ENCODE results near the gene HDDC3.
A peak's percentile ranks its signal among the peaks of the same experiment; 100 is the strongest.
"Not testable (repeated sequence)": the region's sequence is repeated elsewhere in the genome, so short reads cannot be mapped to it uniquely, and the experiment has no call there.

The HDDC3 gene

GRCh38 chr15:90933301-90933700, 952 bp upstream of the HDDC3 start:
- in situ Hi-C loops (cut with HindIII; ENCODE audit: low pct_ligation_motif_present, low sequenced_read_pairs): no loop called here
- no peak for DNase-seq
- H3K27me3 ChIP-seq (replicated peaks): no peaks in the 10 kb centered on the region
- H3K27ac ChIP-seq: no peak overlapping the region
- TF ChIP-seq, protein P1, sequence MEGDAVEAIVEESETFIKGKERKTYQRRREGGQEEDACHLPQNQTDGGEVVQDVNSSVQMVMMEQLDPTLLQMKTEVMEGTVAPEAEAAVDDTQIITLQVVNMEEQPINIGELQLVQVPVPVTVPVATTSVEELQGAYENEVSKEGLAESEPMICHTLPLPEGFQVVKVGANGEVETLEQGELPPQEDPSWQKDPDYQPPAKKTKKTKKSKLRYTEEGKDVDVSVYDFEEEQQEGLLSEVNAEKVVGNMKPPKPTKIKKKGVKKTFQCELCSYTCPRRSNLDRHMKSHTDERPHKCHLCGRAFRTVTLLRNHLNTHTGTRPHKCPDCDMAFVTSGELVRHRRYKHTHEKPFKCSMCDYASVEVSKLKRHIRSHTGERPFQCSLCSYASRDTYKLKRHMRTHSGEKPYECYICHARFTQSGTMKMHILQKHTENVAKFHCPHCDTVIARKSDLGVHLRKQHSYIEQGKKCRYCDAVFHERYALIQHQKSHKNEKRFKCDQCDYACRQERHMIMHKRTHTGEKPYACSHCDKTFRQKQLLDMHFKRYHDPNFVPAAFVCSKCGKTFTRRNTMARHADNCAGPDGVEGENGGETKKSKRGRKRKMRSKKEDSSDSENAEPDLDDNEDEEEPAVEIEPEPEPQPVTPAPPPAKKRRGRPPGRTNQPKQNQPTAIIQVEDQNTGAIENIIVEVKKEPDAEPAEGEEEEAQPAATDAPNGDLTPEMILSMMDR (IDR thresholded peaks at IDR 0.05; ENCODE audit: low read depth, low read length, missing control alignments): no peak
- no peak overlapping the region for H3K4me3 ChIP-seq (ENCODE audit: low read depth, low read length)
- peaks cover 4% of the 10 kb centered on the region for H3K36me3 ChIP-seq (replicated peaks)

DNA sequence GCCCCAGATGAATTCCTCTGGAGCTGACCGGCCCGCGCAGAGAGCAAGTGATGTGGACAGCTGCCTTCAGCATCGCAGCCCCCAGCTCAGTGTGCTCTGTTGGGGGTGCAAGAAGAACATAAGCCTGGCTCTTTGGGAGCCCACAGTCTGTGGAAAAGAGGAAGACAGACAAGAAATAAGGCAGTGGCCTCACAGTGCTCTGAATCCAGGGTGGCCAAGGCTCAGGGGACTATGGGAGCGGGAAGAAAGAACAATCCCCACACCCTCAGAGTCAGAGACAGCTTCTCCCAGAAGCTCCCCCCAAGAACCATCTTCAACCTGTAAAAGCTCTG, 277 bp upstream of the HDDC3 start:
- no peak for DNase-seq
- H3K27ac ChIP-seq: no peak overlapping the region
- H3K36me3 ChIP-seq (replicated peaks): peaks cover 2% of the 10 kb centered on the region
- no peaks in the 10 kb centered on the region for H3K27me3 ChIP-seq (replicated peaks)
- in situ Hi-C loops (cut with HindIII; ENCODE audit: low pct_ligation_motif_present, low sequenced_read_pairs): no loop called here
- H3K4me3 ChIP-seq (ENCODE audit: low read depth, low read length): no peak overlapping the region
- TF ChIP-seq, protein P1 (IDR thresholded peaks at IDR 0.05; ENCODE audit: low read depth, low read length, missing control alignments): no peak

DNA sequence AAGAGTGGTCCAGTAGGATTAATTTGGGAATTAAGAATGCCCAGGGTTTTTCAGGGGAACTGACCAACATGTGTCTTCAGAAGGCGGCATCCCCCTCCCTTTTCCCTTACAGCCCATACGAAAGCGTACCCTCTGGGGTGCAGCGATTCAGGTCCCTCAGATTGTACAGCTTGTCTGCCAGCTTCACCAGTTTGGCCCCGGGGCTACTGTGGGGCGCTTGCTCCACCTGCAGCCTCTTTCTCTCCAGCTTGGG, 848 bp downstream of the HDDC3 start:
- TF ChIP-seq, protein P1 (IDR thresholded peaks at IDR 0.05; ENCODE audit: low read depth, low read length, missing control alignments): no peak
- in situ Hi-C loops (cut with HindIII; ENCODE audit: low pct_ligation_motif_present, low sequenced_read_pairs): no loop called here

GRCh38 chr15:90930861-90931574, 1.3 kb downstream of the HDDC3 start:
- Histone ChIP-seq H3K27ac (no peak overlapping the region), H3K4me3 (ENCODE audit: low read depth, low read length) (peak overlapping the region; percentile 72), H3K27me3 (replicated peaks) (no peaks in the 10 kb centered on the region), H3K36me3 (replicated peaks) (no peaks in the 10 kb centered on the region)
- DNase-seq: no peak
- in situ Hi-C loops (cut with HindIII; ENCODE audit: low pct_ligation_motif_present, low sequenced_read_pairs): no loop called here
- TF ChIP-seq, protein P1 (IDR thresholded peaks at IDR 0.05; ENCODE audit: low read depth, low read length, missing control alignments): peak; percentile 1

More for the DNA sequence above, 848 bp downstream of the HDDC3 start:
- H3K36me3 ChIP-seq (replicated peaks): no peaks in the 10 kb centered on the region
- H3K27ac ChIP-seq: no peak overlapping the region
- H3K4me3 ChIP-seq (ENCODE audit: low read depth, low read length): peak overlapping the region; percentile 77
- H3K27me3 ChIP-seq (replicated peaks): no peaks in the 10 kb centered on the region
- no peak for DNase-seq

DNA sequence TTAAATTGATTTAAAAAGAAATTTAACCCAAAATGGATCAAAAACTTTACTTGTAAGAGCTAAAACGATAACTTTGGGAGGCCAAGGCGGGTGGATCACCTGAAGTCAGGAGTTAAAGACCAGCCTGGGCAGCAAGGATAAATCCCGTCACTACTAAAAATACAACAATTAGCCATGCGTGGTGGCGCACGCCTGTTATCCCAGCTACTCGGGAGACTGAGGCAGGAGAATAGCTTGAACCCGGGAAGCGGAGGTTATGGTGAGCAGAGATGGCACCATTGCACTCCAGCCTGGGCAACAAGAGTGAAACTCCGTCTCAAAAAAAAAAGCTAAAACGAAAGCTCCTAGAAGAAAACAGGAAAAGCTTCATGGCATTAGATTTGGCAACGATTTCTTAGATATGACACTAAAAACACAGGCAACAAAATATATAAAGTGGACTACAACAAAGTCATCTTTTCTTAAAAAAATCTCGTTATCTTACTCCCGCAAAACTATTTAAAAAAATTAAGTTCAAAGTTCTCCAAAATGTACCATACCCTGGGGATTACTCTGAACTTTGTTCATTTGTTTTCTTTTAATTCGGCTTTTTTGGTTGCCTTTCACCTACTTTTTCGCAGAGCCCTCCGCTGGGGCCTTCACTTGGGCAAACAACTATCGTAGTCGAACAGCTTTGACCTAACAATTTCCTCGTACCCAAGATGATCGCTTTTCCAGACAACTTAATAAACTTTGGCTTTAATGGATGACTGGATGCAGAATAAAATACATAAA, 2.9 kb downstream of the HDDC3 start:
- Histone ChIP-seq H3K27me3 (replicated peaks) (no peaks in the 10 kb centered on the region), H3K27ac (peak overlapping the region; percentile 71), H3K4me3 (ENCODE audit: low read depth, low read length) (peak overlapping the region; percentile 72), H3K36me3 (replicated peaks) (no peaks in the 10 kb centered on the region)
- in situ Hi-C loops (cut with HindIII; ENCODE audit: low pct_ligation_motif_present, low sequenced_read_pairs): no loop called here
- TF ChIP-seq, protein P1 (IDR thresholded peaks at IDR 0.05; ENCODE audit: low read depth, low read length, missing control alignments): no peak
- no peak for DNase-seq

- H3K4me3 ChIP-seq (ENCODE audit: low read depth, low read length); H3K36me3 ChIP-seq (replicated peaks); H3K27ac ChIP-seq; DNase-seq; H3K27me3 ChIP-seq (replicated peaks); in situ Hi-C loops (cut with HindIII; ENCODE audit: low pct_ligation_motif_present, low sequenced_read_pairs): not testable (repeated sequence)
These were observed 4.2 kb downstream of the HDDC3 start for GRCh38 chr15:90928106-90928505.

DNA sequence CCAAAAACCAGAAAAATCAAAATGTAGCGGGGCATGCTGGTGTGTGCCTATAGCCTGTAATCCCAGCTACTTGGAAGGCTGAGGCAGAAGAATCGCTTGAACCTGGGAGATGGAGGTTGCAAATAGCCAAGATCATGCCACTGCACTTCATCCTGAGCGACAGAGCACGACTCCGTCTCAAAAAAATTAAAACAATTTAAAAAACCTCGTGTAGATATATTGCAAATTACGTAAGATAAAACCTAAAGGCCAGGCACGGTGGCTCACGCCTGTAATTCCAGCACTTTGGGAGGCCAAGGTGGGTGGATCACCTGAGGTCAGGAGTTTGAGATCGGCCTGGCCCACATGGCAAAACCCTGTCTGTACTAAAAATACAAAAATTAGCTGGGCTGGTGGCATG, 5.6 kb downstream of the HDDC3 start:
- H3K27ac ChIP-seq; in situ Hi-C loops (cut with HindIII; ENCODE audit: low pct_ligation_motif_present, low sequenced_read_pairs); H3K36me3 ChIP-seq (replicated peaks); H3K4me3 ChIP-seq (ENCODE audit: low read depth, low read length); H3K27me3 ChIP-seq (replicated peaks); DNase-seq: not testable (repeated sequence)
